ENCODE results near the gene SCFD2. TPM values are rescaled to one million over a fixed set of nuclear protein-coding genes. Genes with fewer than 3 reads are reported as not detected.

The SCFD2 gene
- total RNA-seq, 1 donor from 2014 or later: 7.5 TPM

GRCh38 chr4:53128231-53128630 lies 237.6 kb downstream of the SCFD2 start:
- intact Hi-C loops (cut with micrococcal nuclease): no loop called here
- ATAC-seq (no peak), DNase-seq (no peak)

DNA sequence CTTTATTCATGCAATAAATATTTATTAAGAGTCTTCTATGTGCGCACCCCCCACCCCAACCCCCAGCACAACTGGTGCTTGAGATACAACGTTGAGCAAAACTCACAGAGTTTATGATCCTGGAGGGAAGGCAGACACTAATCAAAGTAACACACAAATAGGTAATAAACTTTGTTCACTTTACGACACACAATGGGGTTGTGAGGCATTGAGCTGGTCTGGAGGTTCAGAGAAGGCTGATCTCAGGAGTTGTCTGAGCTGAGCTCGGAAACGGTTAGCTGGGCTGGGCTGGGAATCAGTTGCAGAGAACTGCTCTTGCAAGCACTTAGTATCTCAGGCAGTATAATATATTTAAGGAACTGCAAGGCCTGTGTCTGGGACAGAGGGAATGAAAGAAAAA lies 238.5 kb downstream of the SCFD2 start:
- ATAC-seq: no peak
- intact Hi-C loops (cut with micrococcal nuclease): no loop called here

GRCh38 chr4:53126099-53126498 lies 239.8 kb downstream of the SCFD2 start:
- intact Hi-C loops (cut with micrococcal nuclease): no loop called here
- no peak for DNase-seq
- ATAC-seq: no peak

More for the DNA sequence above, 238.5 kb downstream of the SCFD2 start:
- no peak for DNase-seq

- DNase-seq (no peak), ATAC-seq (no peak)
- intact Hi-C loops (cut with micrococcal nuclease): no loop called here
These were observed 242.0 kb downstream of the SCFD2 start for GRCh38 chr4:53123819-53124218.

DNA sequence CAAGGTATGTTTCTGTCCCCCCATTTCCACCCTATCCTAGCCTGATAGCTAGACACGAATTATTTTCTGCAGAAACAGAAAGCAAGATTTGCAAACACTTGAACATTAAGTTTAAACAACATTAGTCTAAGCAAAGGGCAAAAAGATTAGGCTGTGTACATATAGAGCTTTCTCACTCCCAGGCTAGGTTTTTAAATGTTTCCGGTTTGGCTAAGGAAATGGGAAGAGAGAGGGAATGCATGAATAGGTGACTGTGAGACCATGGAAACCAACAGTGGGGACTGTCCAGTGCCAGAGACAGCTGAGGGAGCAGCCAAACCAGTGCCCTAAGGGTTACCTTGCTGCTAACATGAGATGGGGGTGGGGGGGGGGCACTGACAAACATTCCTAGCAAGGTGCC lies 242.7 kb downstream of the SCFD2 start:
- DNase-seq (no peak), ATAC-seq (no peak)
- intact Hi-C loops (cut with micrococcal nuclease): no loop called here

- intact Hi-C loops (cut with micrococcal nuclease): no loop called here
- ATAC-seq: no peak
These were observed 243.4 kb downstream of the SCFD2 start for GRCh38 chr4:53122280-53123116.

DNA sequence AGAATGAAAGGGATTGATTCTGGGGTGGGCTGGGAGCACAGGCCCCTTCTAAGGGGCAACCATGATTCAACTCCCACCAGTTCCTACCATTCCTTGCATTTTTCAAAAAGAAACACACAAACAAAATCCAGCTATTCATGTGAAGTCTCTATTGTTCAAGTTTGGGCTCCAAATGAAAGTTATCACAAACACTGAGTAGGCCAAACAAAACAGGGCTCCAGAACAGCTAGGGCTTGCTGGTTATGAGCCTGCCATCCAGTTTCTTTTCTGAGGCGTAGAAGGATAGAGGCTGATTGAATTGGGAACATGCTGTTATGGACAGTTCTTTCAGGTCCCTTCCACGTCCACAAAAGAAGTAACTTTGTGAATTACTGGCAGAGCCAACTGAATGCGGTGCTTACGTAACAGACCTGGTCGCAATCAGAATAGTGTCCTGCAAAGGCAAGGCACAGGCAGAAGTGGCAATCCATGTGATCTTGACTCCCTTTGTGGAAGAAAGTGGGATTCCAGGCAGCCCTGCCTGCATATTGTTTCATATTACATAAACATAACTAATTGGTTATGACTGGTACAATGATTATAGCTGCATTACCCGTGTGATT lies 244.5 kb downstream of the SCFD2 start:
- DNase-seq: no peak
- intact Hi-C loops (cut with micrococcal nuclease): no loop called here
- peak; percentile 59 for ATAC-seq

More at GRCh38 chr4:53122280-53123116, 243.4 kb downstream of the SCFD2 start:
- no peak for DNase-seq

- ATAC-seq (peak; percentile 56), DNase-seq (no peak)
- intact Hi-C loops (cut with micrococcal nuclease): no loop called here
These were observed 245.1 kb downstream of the SCFD2 start for GRCh38 chr4:53120778-53121177.

GRCh38 chr4:53119680-53120079 lies 246.2 kb downstream of the SCFD2 start:
- DNase-seq (no peak), ATAC-seq (peak; percentile 75)
- intact Hi-C loops (cut with micrococcal nuclease): no loop called here

GRCh38 chr4:53118676-53119075 lies 247.2 kb downstream of the SCFD2 start:
- ATAC-seq (no peak), DNase-seq (no peak)
- intact Hi-C loops (cut with micrococcal nuclease): no loop called here

GRCh38 chr4:53116954-53117353 lies 248.9 kb downstream of the SCFD2 start:
- ATAC-seq (peak; percentile 53), DNase-seq (no peak)
- intact Hi-C loops (cut with micrococcal nuclease): no loop called here

- DNase-seq (no peak), ATAC-seq (peak; percentile 73)
- intact Hi-C loops (cut with micrococcal nuclease): no loop called here
These were observed 252.2 kb downstream of the SCFD2 start for GRCh38 chr4:53113431-53114225.

GRCh38 chr4:53105313-53105712 lies 260.5 kb downstream of the SCFD2 start:
- intact Hi-C loops (cut with micrococcal nuclease): no loop called here
- DNase-seq (no peak), ATAC-seq (no peak)

GRCh38 chr4:53103481-53103880 lies 262.4 kb downstream of the SCFD2 start:
- intact Hi-C loops (cut with micrococcal nuclease): no loop called here
- ATAC-seq (peak; percentile 29), DNase-seq (no peak)

DNA sequence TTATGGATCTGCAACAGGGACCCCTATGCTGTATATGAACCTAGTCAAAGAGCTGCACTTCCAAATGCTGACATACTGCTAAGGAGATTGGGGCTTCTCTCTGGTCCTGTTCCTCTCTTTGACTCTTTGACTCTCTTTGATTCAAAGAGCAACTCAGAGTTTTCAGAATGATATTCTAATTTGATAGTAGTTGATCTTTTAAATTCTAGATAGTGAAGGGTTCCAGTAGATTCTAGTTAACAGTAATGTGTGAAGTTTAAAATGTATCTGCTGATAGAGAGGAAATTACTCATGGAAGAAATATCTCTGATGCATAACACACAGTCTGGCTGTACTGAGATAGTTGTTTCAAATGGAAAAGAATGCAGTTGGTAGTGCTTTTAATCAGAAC lies 264.7 kb downstream of the SCFD2 start:
- intact Hi-C loops (cut with micrococcal nuclease): no loop called here
- ATAC-seq (no peak), DNase-seq (no peak)

- intact Hi-C loops (cut with micrococcal nuclease): no loop called here
- DNase-seq (no peak), ATAC-seq (no peak)
These were observed 265.2 kb downstream of the SCFD2 start for GRCh38 chr4:53100501-53101190.

- DNase-seq (no peak), ATAC-seq (no peak)
- intact Hi-C loops (cut with micrococcal nuclease): no loop called here
These were observed 267.2 kb downstream of the SCFD2 start for GRCh38 chr4:53098681-53099121.

DNA sequence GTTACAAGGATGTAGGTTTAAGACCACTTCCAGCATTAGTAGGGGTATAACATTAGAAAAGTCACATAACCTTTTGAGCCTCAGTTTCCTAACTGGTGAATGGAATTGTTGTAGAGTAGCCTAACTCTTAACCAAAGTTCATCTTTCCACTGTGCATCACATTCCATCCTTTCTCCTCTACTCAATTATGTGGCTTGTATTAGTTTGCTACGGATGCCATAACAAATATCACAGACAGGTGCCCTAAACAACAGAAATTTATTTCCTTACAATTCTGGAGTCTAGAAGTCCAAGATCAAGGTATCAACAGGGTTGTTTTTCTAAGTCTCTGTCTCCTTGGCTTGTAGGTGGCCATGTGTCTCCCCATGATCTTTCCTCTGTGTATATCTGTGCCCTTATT lies 271.8 kb downstream of the SCFD2 start:
- no peak for DNase-seq
- intact Hi-C loops (cut with micrococcal nuclease): no loop called here
- no peak for ATAC-seq

GRCh38 chr4:53089936-53090729 lies 275.7 kb downstream of the SCFD2 start:
- intact Hi-C loops (cut with micrococcal nuclease): no loop called here
- ATAC-seq (peak; percentile 75), DNase-seq (no peak)
